ENCODE data around the gene SPTLC2. TPM values are rescaled to one million over a fixed set of nuclear protein-coding genes. Genes with fewer than 3 reads are reported as not detected.

The SPTLC2 gene
- total and polyA plus RNA-seq, 2 of the 13 experiments (the other 11 are each of a cell fraction or from before 2014, with no cell fraction given), result 17.4 to 17.5 TPM

DNA sequence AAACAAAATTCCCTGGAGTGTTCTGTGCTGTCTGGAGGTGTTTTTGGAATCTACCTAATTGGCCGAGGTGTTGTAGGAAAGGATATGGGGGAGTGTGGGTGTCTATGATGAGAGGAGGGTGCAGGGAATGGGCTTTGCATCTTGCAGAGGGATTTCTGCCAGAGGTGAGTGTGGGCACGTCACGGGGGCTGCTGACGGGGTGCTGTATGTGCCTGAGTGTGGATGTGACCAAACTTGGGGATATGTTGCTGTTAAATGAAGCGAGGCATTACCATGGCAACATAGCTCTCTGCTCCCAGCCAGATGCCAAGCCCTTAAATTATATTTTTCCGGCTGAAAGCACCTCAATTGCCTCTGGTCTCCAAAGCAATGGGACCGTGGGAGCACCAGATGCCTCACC lies 44.3 kb upstream of the SPTLC2 start:
- in situ Hi-C loops (cut with HindIII; ENCODE audit: extremely low pct_ligation_motif_present, low pct_unique_long_range_greater_than_20kb), result no loop called here
- no peak overlapping the region for H3K27ac ChIP-seq (ENCODE audit: extremely low read length, insufficient read depth, low read length)
- BruUV-seq (replicated peaks), result no TSS peak
- no peak overlapping the region for H2AFZ ChIP-seq (ENCODE audit: low read length)
- no peak for TF ChIP-seq HDAC2 (CRISPR knock-in tag; IDR thresholded peaks at IDR 0.05)
- TF ChIP-seq, protein P1, sequence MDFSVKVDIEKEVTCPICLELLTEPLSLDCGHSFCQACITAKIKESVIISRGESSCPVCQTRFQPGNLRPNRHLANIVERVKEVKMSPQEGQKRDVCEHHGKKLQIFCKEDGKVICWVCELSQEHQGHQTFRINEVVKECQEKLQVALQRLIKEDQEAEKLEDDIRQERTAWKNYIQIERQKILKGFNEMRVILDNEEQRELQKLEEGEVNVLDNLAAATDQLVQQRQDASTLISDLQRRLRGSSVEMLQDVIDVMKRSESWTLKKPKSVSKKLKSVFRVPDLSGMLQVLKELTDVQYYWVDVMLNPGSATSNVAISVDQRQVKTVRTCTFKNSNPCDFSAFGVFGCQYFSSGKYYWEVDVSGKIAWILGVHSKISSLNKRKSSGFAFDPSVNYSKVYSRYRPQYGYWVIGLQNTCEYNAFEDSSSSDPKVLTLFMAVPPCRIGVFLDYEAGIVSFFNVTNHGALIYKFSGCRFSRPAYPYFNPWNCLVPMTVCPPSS (IDR thresholded peaks at IDR 0.05), result no peak
- TF ChIP-seq, protein P2, sequence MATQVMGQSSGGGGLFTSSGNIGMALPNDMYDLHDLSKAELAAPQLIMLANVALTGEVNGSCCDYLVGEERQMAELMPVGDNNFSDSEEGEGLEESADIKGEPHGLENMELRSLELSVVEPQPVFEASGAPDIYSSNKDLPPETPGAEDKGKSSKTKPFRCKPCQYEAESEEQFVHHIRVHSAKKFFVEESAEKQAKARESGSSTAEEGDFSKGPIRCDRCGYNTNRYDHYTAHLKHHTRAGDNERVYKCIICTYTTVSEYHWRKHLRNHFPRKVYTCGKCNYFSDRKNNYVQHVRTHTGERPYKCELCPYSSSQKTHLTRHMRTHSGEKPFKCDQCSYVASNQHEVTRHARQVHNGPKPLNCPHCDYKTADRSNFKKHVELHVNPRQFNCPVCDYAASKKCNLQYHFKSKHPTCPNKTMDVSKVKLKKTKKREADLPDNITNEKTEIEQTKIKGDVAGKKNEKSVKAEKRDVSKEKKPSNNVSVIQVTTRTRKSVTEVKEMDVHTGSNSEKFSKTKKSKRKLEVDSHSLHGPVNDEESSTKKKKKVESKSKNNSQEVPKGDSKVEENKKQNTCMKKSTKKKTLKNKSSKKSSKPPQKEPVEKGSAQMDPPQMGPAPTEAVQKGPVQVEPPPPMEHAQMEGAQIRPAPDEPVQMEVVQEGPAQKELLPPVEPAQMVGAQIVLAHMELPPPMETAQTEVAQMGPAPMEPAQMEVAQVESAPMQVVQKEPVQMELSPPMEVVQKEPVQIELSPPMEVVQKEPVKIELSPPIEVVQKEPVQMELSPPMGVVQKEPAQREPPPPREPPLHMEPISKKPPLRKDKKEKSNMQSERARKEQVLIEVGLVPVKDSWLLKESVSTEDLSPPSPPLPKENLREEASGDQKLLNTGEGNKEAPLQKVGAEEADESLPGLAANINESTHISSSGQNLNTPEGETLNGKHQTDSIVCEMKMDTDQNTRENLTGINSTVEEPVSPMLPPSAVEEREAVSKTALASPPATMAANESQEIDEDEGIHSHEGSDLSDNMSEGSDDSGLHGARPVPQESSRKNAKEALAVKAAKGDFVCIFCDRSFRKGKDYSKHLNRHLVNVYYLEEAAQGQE (IDR thresholded peaks at IDR 0.05; ENCODE audit: borderline replicate concordance in 1 of 2, low read depth in 1 of 2, low read length in 2 of 2), result no peak
- TF ChIP-seq ZNF331 (CRISPR knock-in tag; IDR thresholded peaks at IDR 0.05), result no peak
- TF ChIP-seq, protein P3, sequence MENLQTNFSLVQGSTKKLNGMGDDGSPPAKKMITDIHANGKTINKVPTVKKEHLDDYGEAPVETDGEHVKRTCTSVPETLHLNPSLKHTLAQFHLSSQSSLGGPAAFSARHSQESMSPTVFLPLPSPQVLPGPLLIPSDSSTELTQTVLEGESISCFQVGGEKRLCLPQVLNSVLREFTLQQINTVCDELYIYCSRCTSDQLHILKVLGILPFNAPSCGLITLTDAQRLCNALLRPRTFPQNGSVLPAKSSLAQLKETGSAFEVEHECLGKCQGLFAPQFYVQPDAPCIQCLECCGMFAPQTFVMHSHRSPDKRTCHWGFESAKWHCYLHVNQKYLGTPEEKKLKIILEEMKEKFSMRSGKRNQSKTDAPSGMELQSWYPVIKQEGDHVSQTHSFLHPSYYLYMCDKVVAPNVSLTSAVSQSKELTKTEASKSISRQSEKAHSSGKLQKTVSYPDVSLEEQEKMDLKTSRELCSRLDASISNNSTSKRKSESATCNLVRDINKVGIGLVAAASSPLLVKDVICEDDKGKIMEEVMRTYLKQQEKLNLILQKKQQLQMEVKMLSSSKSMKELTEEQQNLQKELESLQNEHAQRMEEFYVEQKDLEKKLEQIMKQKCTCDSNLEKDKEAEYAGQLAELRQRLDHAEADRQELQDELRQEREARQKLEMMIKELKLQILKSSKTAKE (CRISPR knock-in tag; IDR thresholded peaks at IDR 0.05; ENCODE audit: borderline replicate concordance), result no peak
- TF ChIP-seq ZFP36L2 (CRISPR knock-in tag; IDR thresholded peaks at IDR 0.05), result no peak
- no peak for TF ChIP-seq ZNF430 (CRISPR knock-in tag; IDR thresholded peaks at IDR 0.05)
- TF ChIP-seq ZNF10 (CRISPR knock-in tag; IDR thresholded peaks at IDR 0.05; ENCODE audit: borderline replicate concordance, low read depth), result no peak
- no peak for TF ChIP-seq TERF1 (CRISPR knock-in tag; IDR thresholded peaks at IDR 0.05)
- no peak for TF ChIP-seq FOSL1 (CRISPR knock-in tag; IDR thresholded peaks at IDR 0.05; ENCODE audit: borderline replicate concordance)
- no peak for TF ChIP-seq ATF7 (IDR thresholded peaks at IDR 0.05)
- no peak for TF ChIP-seq ATF7 (CRISPR knock-in tag; IDR thresholded peaks at IDR 0.05)
- TF ChIP-seq ZNF180 (CRISPR knock-in tag; IDR thresholded peaks at IDR 0.05; ENCODE audit: borderline replicate concordance, low read depth), result no peak
- TF ChIP-seq ZNF101 (CRISPR knock-in tag; IDR thresholded peaks at IDR 0.05; ENCODE audit: borderline replicate concordance, low read depth), result no peak
- no peak for TF ChIP-seq ZNF616 (CRISPR knock-in tag; IDR thresholded peaks at IDR 0.05; ENCODE audit: low read depth)
- TF ChIP-seq CSRNP2 (CRISPR knock-in tag; conservative IDR thresholded peaks at IDR 0.05; ENCODE audit: low read depth), result no peak
- no peaks in the 10 kb centered on the region for H3K79me2 ChIP-seq (ENCODE audit: insufficient read depth, low read length)
- CTCF ChIA-PET (ENCODE audit: low intra/inter-chr PET ratio, low total read pairs), result no interaction called here
- no peak overlapping the region for H3K4me3 ChIP-seq (replicated peaks in 1 of 3; ENCODE audit: insufficient read depth in 1 of 3, low read depth in 2 of 3, low read length in 3 of 3)
- intact Hi-C loops (cut with micrococcal nuclease; ENCODE audit: unreplicated experiment), result no loop called here
- DNase-seq (ENCODE audit: low spot score), result no peak
- H3K4me2 ChIP-seq (ENCODE audit: low read depth, low read length), result no peak overlapping the region
- H3K36me3 ChIP-seq (replicated peaks in 1 of 2; ENCODE audit: control insufficient read depth in 1 of 2, insufficient read depth in 2 of 2, low read length in 2 of 2), result no peaks in the 10 kb centered on the region
- WGBS (ENCODE audit: low lambda C conversion rate), result 59% methylated on average over 5 of the region's 7 CpGs
- FAIRE-seq, result no peak
- H3K27me3 ChIP-seq (ENCODE audit: control insufficient read depth in 1 of 2, insufficient read depth in 2 of 2, low read length in 2 of 2), result no peaks in the 10 kb centered on the region; a peak in 1 of 5 replicates
- H3K4me1 ChIP-seq (ENCODE audit: insufficient read depth, low read length), result 0 out of 2 replicates have a peak, but pooled peaks cover 11% of the 10 kb centered on the region
- no peaks in the 10 kb centered on the region for H4K20me1 ChIP-seq (ENCODE audit: insufficient read depth, low read length)
- no peak for ATAC-seq
- POLR2A ChIA-PET, result no interaction called here
- no peak overlapping the region for H3K9ac ChIP-seq (ENCODE audit: insufficient read depth, low read depth, low read length)
- H3K9me3 ChIP-seq (ENCODE audit: low read length), result no peaks in the 10 kb centered on the region
